CMK (cell line): ENCODE data around the gene ZNF277.
A peak's percentile ranks its signal among the peaks of the same experiment; 100 is the strongest.

Experiments
- DNase-seq: peaks from one replicate; pipeline ENCODE4 v3.0.0-alpha.2; 2010; ENCODE audit warnings: low read depth

ZNF277 gene

GRCh38 chr7:112206238-112206990 is at the start of gene ZNF277, which contains the start of gene DOCK4:
Gene ZNF277 (plus strand): TSS chr7:112206695. CDS start chr7:112206717, 22 bp downstream.
Gene DOCK4 (minus strand): TSS chr7:112206399. CDS start chr7:112206138, 261 bp downstream.
- DNase-seq = peak; percentile 87

- DNase-seq = peak; percentile 58
These were observed 49.4 kb upstream of the ZNF277 start for GRCh38 chr7:112157072-112157471.

GRCh38 chr7:112159351-112159750 is 47.1 kb upstream of the ZNF277 start:
- no peak for DNase-seq

GRCh38 chr7:112160130-112160770 is 46.2 kb upstream of the ZNF277 start:
- DNase-seq = no peak

GRCh38 chr7:112160771-112161150 is 45.7 kb upstream of the ZNF277 start:
- DNase-seq = no peak

GRCh38 chr7:112161253-112162141 is 45.0 kb upstream of the ZNF277 start:
- DNase-seq = no peak

GRCh38 chr7:112162142-112162766 is 44.2 kb upstream of the ZNF277 start:
- no peak for DNase-seq

- DNase-seq = no peak
These were observed 43.5 kb upstream of the ZNF277 start for GRCh38 chr7:112162784-112163506.

- no peak for DNase-seq
These were observed 39.3 kb upstream of the ZNF277 start for GRCh38 chr7:112167147-112167546.

GRCh38 chr7:112168915-112169314 is 37.6 kb upstream of the ZNF277 start:
- DNase-seq = no peak

GRCh38 chr7:112171673-112172072 is 34.8 kb upstream of the ZNF277 start:
- DNase-seq = no peak

- no peak for DNase-seq
These were observed 33.5 kb upstream of the ZNF277 start for GRCh38 chr7:112172870-112173567.

GRCh38 chr7:112173568-112173905 is 33.0 kb upstream of the ZNF277 start:
- DNase-seq = no peak

- no peak for DNase-seq
These were observed 32.3 kb upstream of the ZNF277 start for GRCh38 chr7:112174192-112174591.

- no peak for DNase-seq
These were observed 30.3 kb upstream of the ZNF277 start for GRCh38 chr7:112176241-112176640.

GRCh38 chr7:112176693-112177415 is 29.6 kb upstream of the ZNF277 start:
- DNase-seq = no peak

GRCh38 chr7:112180223-112180622 is 26.3 kb upstream of the ZNF277 start:
- no peak for DNase-seq

- no peak for DNase-seq
These were observed 23.7 kb upstream of the ZNF277 start for GRCh38 chr7:112182749-112183148.

GRCh38 chr7:112183266-112183665 is 23.2 kb upstream of the ZNF277 start:
- DNase-seq = no peak

GRCh38 chr7:112184455-112184854 is 22.0 kb upstream of the ZNF277 start:
- DNase-seq = no peak
